RPMI7951 (cell line): Measurements from ENCODE around the gene ARHGAP45. TPM values are rescaled to one million over a fixed set of nuclear protein-coding genes. Genes with fewer than 3 reads are reported as not detected.

Experiments used
- DNase-seq: peaks from one replicate; pipeline ENCODE4 v3.0.0-alpha.2; 2012; ENCODE audit warnings: low read depth
- total RNA-seq: library from RNA; depleted of rRNA; stranded (reverse); fragments of >200 nt; shearing (Covaris generic); gene quantifications from 2 replicates; pipeline ENCODE4 v1.2.3, GENCODE V29; 2014

ARHGAP45 gene
- total RNA-seq, 1 experiment from 2014 or later: 1.3 TPM

GRCh38 chr19:1070931-1071791, 4.2 kb downstream of the ARHGAP45 start:
- no peak for DNase-seq

GRCh38 chr19:1072371-1073015, 5.5 kb downstream of the ARHGAP45 start:
- DNase-seq: no peak

- DNase-seq: no peak
These were observed 6.3 kb downstream of the ARHGAP45 start for GRCh38 chr19:1073063-1073955.

DNA sequence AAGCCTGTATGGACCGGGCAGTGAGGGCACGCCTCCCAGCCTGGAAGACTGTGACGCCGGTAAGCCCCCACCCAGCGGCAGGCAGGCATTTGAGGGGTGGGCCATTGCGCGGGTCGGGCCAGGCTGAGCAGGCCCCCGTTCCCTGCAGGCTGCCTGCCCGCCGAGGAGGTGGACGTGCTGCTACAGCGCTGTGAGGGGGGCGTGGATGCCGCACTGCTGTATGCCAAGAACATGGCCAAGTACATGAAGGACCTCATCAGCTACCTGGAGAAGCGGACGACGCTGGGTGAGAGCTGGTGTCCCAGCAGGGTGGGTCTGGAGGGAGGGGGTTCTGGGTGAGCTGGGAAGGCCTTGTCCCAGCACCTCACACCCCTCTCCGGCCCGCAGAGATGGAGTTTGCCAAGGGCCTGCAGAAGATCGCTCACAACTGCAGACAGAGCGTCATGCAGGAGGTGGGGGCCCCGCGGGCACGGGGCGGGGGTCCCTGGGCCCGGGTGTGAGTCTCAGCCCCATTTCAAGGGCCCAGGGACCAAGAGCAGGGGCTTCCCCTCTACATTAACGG, 7.1 kb downstream of the ARHGAP45 start:
- no peak for DNase-seq

GRCh38 chr19:1074544-1075283, 7.7 kb downstream of the ARHGAP45 start:
- DNase-seq: no peak

GRCh38 chr19:1076046-1076386, 9.0 kb downstream of the ARHGAP45 start:
- peak; percentile 33 for DNase-seq

DNA sequence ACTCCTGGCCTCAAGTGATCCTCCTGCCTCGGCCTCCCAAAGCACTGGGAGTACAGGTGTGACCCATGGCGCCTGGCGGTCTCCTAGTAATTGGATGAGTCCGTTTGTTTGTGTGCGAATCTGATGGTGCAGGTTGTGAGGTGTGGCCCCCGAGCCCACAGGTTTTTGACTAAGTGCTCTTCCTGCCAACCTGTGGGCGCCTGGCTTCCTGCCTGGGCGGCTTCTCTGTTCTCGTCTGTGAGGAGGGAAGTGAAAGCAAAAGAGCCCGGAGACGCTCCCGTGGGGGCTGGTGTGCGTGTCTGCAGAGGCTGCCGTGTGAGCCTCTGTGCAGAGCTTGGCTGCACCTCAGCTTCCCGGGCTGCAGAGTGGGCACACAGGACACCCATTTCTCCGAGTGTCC, 10.0 kb downstream of the ARHGAP45 start:
- no peak for DNase-seq

DNA sequence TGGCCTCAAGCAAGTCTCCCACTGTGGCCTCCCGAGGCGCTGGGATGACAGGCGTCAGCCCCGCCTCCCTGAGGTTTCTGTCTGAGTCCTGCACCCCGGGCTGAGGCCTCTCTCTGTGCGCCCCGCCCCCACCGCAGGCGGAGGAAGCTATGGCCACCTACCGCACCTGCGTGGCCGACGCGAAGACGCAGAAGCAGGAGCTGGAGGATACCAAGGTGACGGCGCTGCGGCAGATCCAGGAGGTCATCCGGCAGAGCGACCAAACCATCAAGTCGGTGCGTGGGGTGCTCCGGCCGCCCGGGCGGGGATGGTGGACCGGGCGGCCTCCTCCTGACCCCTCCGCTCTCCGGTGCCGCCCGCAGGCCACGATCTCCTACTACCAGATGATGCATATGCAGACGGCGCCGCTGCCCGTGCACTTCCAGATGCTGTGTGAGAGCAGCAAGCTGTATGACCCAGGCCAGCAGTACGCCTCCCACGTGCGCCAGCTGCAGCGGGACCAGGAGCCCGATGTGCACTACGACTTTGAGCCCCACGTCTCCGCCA, 12.7 kb downstream of the ARHGAP45 start:
- no peak for DNase-seq

DNA sequence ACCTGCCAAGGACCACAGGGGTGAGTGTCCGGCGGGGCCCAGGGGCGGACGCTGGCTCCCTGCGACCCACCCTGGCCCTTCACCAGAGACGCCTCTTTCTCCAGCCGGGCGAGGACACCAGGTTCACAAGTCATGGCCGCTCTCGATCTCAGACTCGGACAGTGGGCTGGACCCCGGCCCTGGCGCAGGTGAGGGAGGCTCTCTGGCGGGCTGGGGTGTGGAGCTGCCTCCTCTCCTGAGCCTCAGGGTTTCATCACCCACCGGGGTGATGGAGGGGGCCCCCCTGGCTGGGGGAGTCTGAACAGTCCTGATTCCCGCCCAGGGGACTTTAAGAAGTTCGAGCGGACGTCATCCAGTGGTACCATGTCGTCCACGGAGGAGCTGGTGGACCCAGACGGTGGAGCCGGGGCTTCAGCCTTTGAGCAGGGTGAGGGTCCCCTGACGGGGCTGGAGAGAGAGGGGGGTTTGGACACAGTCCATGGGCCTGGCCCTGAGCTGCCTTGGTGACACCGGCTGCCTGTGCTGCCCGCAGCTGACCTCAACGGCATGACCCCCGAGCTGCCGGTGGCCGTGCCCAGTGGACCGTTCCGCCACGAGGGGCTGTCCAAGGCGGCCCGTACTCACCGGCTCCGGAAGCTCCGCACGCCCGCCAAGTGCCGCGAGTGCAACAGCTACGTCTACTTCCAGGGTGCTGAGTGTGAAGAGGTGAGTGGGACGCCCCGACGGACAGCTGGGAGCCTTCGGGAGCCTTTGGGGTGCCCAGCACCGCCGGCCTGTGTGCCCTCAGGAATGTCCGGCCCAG, 13.6 kb downstream of the ARHGAP45 start:
- no peak for DNase-seq

DNA sequence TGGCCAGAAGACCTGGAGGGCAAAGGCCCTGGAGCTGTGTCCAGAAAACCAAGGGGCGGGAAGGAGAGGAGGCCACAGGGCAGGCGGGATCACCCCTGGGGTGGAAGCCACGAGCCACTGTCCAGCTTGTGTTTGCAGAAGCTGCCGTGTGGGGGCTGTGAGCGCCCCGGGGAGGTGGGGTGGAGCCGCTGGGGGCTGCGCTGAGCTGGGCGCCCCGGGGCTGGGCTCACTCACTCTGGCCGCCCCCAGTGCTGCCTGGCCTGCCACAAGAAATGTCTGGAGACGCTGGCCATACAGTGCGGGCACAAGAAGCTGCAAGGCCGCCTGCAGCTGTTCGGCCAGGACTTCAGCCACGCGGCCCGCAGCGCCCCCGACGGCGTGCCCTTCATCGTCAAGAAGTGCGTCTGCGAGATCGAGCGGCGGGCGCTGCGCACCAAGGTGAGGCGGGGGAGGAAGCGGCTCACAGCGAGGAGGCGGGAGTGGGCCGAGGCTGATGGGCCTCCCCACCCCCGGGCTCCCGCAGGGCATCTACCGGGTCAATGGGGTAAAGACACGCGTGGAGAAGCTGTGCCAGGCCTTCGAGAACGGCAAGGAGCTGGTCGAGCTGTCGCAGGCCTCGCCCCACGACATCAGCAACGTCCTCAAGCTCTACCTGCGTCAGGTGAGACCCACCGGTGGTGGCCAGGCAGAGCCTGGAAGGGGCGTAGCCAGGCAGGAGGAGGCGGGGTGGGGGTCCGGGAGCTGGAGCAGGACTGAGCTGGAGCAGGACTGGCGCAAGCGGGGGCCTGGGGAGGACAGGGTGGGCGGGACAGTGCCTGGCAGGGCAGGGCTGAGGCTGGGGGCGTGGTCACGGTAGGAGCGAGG, 14.6 kb downstream of the ARHGAP45 start:
- DNase-seq: no peak

DNA sequence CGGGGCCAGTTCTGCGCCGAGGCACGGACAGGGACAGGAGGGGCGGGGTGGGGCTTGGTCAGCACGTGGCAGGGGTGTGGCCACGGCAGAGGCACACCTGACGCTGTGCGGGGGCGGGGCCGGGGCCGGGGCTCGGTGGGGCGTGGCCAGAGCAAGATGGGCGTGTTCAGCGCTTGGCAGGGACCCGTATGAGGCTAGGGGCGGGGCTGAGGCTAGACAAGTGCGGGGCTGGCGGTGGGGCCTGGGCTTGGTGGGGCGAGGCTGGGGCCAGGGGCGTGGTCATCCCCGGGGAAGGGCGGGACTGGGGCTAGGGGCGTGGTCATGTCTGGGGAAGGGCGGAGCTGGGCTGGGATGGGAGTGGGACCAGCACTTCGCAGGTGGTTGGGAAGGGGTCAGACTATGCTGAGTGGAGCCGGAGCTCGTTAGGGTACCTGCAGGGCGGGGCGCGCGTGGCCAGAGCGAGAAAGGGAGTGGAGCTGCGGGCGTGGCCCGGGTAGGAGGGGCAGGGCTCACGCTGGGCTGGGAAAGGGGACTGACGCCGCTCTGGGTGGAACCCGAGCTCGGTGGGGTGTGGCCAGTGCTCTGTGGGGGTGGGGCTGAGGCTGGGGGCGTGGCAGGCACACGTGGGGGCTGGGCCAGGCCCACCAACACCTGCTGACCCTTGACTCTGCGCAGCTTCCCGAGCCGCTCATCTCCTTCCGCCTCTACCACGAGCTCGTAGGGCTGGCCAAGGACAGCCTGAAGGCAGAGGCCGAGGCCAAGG, 15.4 kb downstream of the ARHGAP45 start:
- DNase-seq: peak; percentile 57

GRCh38 chr19:1082928-1083816, 16.2 kb downstream of the ARHGAP45 start:
- DNase-seq: no peak

DNA sequence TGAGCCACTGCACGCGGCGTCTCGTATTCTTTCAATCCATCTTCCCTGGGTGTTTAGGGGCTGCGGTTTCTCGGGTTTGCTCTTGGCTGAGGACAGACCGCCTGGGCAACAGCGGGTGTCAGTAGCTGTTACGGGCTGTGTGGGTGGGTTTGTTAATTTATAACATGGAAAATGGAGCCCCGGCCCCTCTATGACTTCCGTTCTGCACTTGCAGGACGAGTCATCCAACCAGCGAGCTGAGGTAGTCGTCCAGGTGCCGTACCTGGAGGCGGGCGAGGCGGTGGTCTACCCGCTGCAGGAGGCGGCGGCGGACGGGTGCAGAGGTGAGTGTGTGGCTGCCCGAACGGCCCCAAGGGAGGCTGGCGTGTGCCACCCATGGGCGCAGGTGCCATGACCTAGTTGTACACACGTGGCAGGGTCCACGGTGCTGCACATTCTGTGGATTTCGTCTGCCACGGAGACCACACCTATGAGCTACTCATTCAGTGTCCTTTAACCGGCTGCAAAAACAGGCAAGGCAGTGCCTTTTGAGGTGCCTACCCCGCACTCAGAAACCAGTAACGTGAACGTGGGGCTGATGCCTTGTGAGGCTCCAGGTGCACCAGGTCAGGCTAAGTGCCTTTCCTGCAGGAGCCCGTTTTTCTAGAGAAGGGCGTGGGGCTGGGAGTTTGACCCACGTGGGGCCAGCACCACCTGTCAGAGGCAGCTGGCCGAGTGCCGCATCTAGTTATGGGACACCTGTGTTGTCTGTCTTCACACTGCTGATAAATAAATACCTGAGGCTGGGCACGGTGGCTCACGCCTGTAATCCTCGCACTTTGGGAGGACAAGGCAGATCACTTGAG, 17.3 kb downstream of the ARHGAP45 start:
- DNase-seq: no peak

- no peak for DNase-seq
These were observed 18.2 kb downstream of the ARHGAP45 start for GRCh38 chr19:1085053-1085658.

DNA sequence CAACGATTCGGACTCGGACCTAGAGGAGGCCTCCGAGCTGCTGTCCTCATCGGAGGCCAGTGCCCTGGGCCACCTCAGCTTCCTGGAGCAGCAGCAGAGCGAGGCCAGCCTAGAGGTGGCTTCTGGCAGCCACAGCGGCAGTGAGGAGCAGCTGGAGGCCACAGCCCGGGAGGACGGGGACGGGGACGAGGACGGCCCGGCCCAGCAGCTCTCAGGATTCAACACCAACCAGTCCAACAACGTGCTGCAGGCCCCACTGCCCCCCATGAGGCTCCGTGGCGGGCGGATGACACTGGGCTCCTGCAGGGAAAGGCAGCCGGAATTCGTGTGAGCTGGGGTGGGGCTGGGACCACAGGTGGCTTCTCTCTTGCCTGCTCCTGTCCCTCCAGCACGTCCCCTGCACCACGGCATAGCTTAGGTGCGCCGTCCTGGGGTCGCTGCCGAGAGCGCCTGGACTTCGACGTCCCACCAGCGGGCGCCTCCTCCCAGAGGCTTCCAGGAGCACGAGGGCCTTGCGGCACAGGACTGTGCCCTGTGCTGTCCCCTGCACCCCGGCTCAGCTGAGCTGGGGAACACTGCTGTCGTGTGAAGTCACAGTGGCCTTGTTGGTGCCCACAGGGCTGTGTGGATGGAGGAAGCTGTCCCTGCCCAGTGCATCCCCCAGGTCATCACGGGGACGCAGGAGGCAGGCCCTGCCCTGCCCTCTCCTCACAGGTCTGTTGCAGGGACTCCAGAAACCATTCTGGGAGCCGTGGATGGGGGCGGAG, 18.9 kb downstream of the ARHGAP45 start:
- DNase-seq: no peak
